SU-DHL-6 (cell line): ENCODE measurements around the gene FARP2.

Source experiments
- H2AFZ ChIP-seq: fragments of 200-600 bp; sonication (generic); 2 replicates; pipeline ENCODE4 v1.6.1; 2014; ENCODE audit warnings: low read depth, mild to moderate bottlenecking, moderate library complexity, mixed read lengths, antibody characterized with exemption, low read length; ENCODE audit not compliant: severe bottlenecking
- H3F3A ChIP-seq: fragments of 200-600 bp; shearing (Covaris generic); 2 replicates; pipeline ENCODE4 v1.6.0; 2016; ENCODE audit warnings: antibody characterized with exemption, mild to moderate bottlenecking; ENCODE audit not compliant: insufficient read depth
- H3K27ac ChIP-seq: fragments of 200-600 bp; sonication (generic); 2 replicates; pipeline ENCODE4 v1.5.1; 2016; ENCODE audit warnings: low read depth, mild to moderate bottlenecking, low read length, moderate library complexity, mixed read lengths
- H3K27me3 ChIP-seq: fragments of 200-600 bp; sonication (generic), shearing (Covaris generic); 2 replicates; pipeline ENCODE4 v1.6.0; 2014; ENCODE audit warnings: mild to moderate bottlenecking, low read length
- H3K36me3 ChIP-seq: fragments of 200-600 bp; sonication (generic); 2 replicates; pipeline ENCODE4 v1.6.1; 2014; ENCODE audit warnings: mild to moderate bottlenecking, low read length, mixed read lengths
- H3K4me2 ChIP-seq: fragments of 300-600, 200-600 bp; shearing (Covaris generic), sonication (generic); 2 replicates; pipeline ENCODE4 v1.6.0; 2014; ENCODE audit warnings: low read length, low read depth, mild to moderate bottlenecking; ENCODE audit not compliant: poor library complexity, severe bottlenecking
- H3K4me3 ChIP-seq: fragments of 200-600 bp; sonication (generic); 2 replicates; pipeline ENCODE4 v1.5.1; 2014; ENCODE audit warnings: antibody characterized with exemption, low read length, mild to moderate bottlenecking, mixed read lengths; ENCODE audit not compliant: insufficient read depth, poor library complexity, severe bottlenecking
- H3K79me2 ChIP-seq: fragments of 200-600 bp; sonication (generic); 2 replicates; pipeline ENCODE4 v1.6.1; 2014; ENCODE audit warnings: mild to moderate bottlenecking, low read length, moderate library complexity; ENCODE audit not compliant: insufficient read depth
- H3K9ac ChIP-seq: fragments of 200-600 bp; sonication (generic); 2 replicates; pipeline ENCODE4 v1.7.0; 2014; ENCODE audit warnings: mild to moderate bottlenecking, low read length
- H3K9me2 ChIP-seq: fragments of 200-600 bp; sonication (generic); replicated peaks from 2 replicates; pipeline ENCODE4 v1.6.1; 2014; ENCODE audit warnings: low read length; ENCODE audit not compliant: insufficient read depth
- H3K9me3 ChIP-seq: fragments of 200-600 bp; sonication (generic); 2 replicates; pipeline ENCODE4 v1.6.1; 2014; ENCODE audit warnings: low read length, mixed read lengths; ENCODE audit not compliant: insufficient read depth
- H4K20me1 ChIP-seq: fragments of 200-600 bp; sonication (generic); 2 replicates; pipeline ENCODE4 v1.6.1; 2014; ENCODE audit warnings: low read depth, mild to moderate bottlenecking, antibody characterized with exemption, low read length, moderate library complexity, mixed read lengths
- CTCF ChIP-seq: fragments of 200-600 bp; sonication (generic); IDR thresholded peaks from one replicate; pipeline ENCODE4 v1.5.1; 2017; ENCODE audit warnings: antibody characterized with exemption, mild to moderate bottlenecking, low read length, moderate library complexity; ENCODE audit not compliant: insufficient read depth, poor library complexity, severe bottlenecking
- EZH2phosphoT487 ChIP-seq: fragments of 200-600 bp; sonication (generic), shearing (Covaris generic); conservative IDR thresholded peaks from 2 replicates; pipeline ENCODE4 v1.6.1; 2018; ENCODE audit warnings: mild to moderate bottlenecking, antibody characterized with exemption, low read length, moderate library complexity, mixed read lengths

FARP2 gene

GRCh38 chr2:241514986-241515737 lies 159.1 kb downstream of the FARP2 start:
- Histone ChIP-seq H2AFZ (no peak overlapping the region), H3F3A (no peaks in the 10 kb centered on the region), H3K79me2 (no peaks in the 10 kb centered on the region), H3K36me3 (no peaks in the 10 kb centered on the region), H3K9me2 (no peaks in the 10 kb centered on the region), H3K4me2 (no peak overlapping the region), H3K27me3 (no peaks in the 10 kb centered on the region), H3K9ac (no peak overlapping the region), H3K9me3 (peaks cover 7% of the 10 kb centered on the region; the same call in 1 of the 2 replicates), H3K4me3 (no peak overlapping the region), H3K27ac (no peak overlapping the region), H4K20me1 (no peaks in the 10 kb centered on the region)
- TF ChIP-seq CTCF (no peak), EZH2phosphoT487 (no peak)

GRCh38 chr2:241516520-241516965 lies 160.5 kb downstream of the FARP2 start:
- TF ChIP-seq CTCF (no peak), EZH2phosphoT487 (no peak)
- Histone ChIP-seq H3K9me3 (peaks cover 7% of the 10 kb centered on the region; the same call in 1 of the 2 replicates), H4K20me1 (no peaks in the 10 kb centered on the region), H3K9ac (no peak overlapping the region), H3K4me2 (no peak overlapping the region), H3K9me2 (no peaks in the 10 kb centered on the region), H3K27ac (no peak overlapping the region), H3K4me3 (no peak overlapping the region), H2AFZ (no peak overlapping the region), H3F3A (no peaks in the 10 kb centered on the region), H3K79me2 (no peaks in the 10 kb centered on the region), H3K27me3 (no peaks in the 10 kb centered on the region), H3K36me3 (no peaks in the 10 kb centered on the region)

GRCh38 chr2:241517297-241517696 lies 161.2 kb downstream of the FARP2 start:
- Histone ChIP-seq H3K9me3 (peaks cover 7% of the 10 kb centered on the region; the same call in 1 of the 2 replicates), H2AFZ (no peak overlapping the region), H3F3A (no peaks in the 10 kb centered on the region), H3K4me3 (no peak overlapping the region), H3K4me2 (no peak overlapping the region), H3K9me2 (no peaks in the 10 kb centered on the region), H3K27me3 (no peaks in the 10 kb centered on the region), H3K36me3 (no peaks in the 10 kb centered on the region), H3K9ac (no peak overlapping the region), H4K20me1 (no peaks in the 10 kb centered on the region), H3K79me2 (no peaks in the 10 kb centered on the region), H3K27ac (no peak overlapping the region)
- TF ChIP-seq EZH2phosphoT487 (no peak), CTCF (no peak)
